CD4-positive, alpha-beta memory T cell (primary cell): ENCODE results near the gene ADGRB3. TPM values are rescaled to one million over a fixed set of nuclear protein-coding genes. Genes with fewer than 3 reads are reported as not detected.

Source experiments
- CTCF ChIA-PET: fragments of 350-600 bp; sonication (Branson Sonifier 250); formaldehyde crosslinking; loops from one replicate; lab custom pipeline; 2021; ENCODE audit warnings: inconsistent platforms; ENCODE audit not compliant: partially characterized antibody; lab: Charles Lee
- POLR2A ChIA-PET: fragments of 350-600 bp; sonication (Branson Sonifier 250); formaldehyde crosslinking; loops from one replicate; lab custom pipeline; 2021; ENCODE audit not compliant: partially characterized antibody; lab: Charles Lee
- DNase-seq, 5 donors: peaks; one replicate each; pipeline versions ENCODE4 v3.0.0 to v3.0.0-alpha.2; 2020 to 2022; ENCODE audit warnings: mixed read lengths in 1 of 5
- H3K27ac ChIP-seq: one replicate; pipeline ENCODE4 v1.7.0; 2013; ENCODE audit warnings: low read depth, low read length
- H3K27me3 ChIP-seq: 2 replicates; pipeline ENCODE4 v1.7.0; 2013; ENCODE audit warnings: mild to moderate bottlenecking, low read length, moderate library complexity; ENCODE audit not compliant: insufficient read depth
- H3K36me3 ChIP-seq: 2 replicates; pipeline ENCODE4 v1.7.0; 2013; ENCODE audit warnings: mild to moderate bottlenecking, low read length, moderate library complexity; ENCODE audit not compliant: insufficient read depth
- H3K4me1 ChIP-seq: 2 replicates; pipeline ENCODE4 v1.7.0; 2013; ENCODE audit warnings: mild to moderate bottlenecking, low read length, moderate library complexity; ENCODE audit not compliant: insufficient read depth
- H3K4me3 ChIP-seq, 2 donors: one replicate each; pipeline ENCODE4 v1.7.0; 2013; ENCODE audit warnings: low read length in 2 of 2, mild to moderate bottlenecking in 1 of 2
- H3K9me3 ChIP-seq, 2 donors: one replicate each; pipeline ENCODE4 v1.7.0; 2013; ENCODE audit warnings: low read length in 2 of 2, control low read depth in 1 of 2; ENCODE audit not compliant: control insufficient read depth in 1 of 2
- H3K27ac Mint-ChIP-seq, 7 donors: one replicate each; pipeline ENCODE4 v1.8.0; 2020 to 2021; ENCODE audit warnings: mixed read lengths in 7 of 7, mild to moderate bottlenecking in 6 of 7, inconsistent platforms in 3 of 7, moderate library complexity in 3 of 7
- H3K27me3 Mint-ChIP-seq, 2 donors: one replicate each; pipeline ENCODE4 v1.8.0; 2020 to 2021; ENCODE audit warnings: mixed read lengths in 2 of 2
- H3K36me3 Mint-ChIP-seq, 2 donors: one replicate each; pipeline ENCODE4 v1.8.0; 2020 to 2021; ENCODE audit warnings: mixed read lengths in 2 of 2, inconsistent platforms in 1 of 2, mild to moderate bottlenecking in 1 of 2
- H3K4me1 Mint-ChIP-seq, 4 donors: one replicate each; pipeline ENCODE4 v1.8.0; 2020 to 2021; ENCODE audit warnings: mixed read lengths in 4 of 4, mild to moderate bottlenecking in 1 of 4
- H3K4me3 Mint-ChIP-seq, 8 donors: one replicate each; pipeline ENCODE4 v1.8.0; 2020 to 2021; ENCODE audit warnings: mixed read lengths in 8 of 8, mild to moderate bottlenecking in 7 of 8, moderate library complexity in 6 of 8, inconsistent platforms in 3 of 8
- H3K9me3 Mint-ChIP-seq, 8 donors: one replicate each; pipeline ENCODE4 v1.8.0; 2020 to 2021; ENCODE audit warnings: mixed read lengths in 8 of 8, mild to moderate bottlenecking in 5 of 8, inconsistent platforms in 3 of 8, moderate library complexity in 1 of 8
- intact Hi-C: fragments of 100-400 bp; cut with micrococcal nuclease; formaldehyde crosslinking; loops from one replicate; pipeline ENCODE4 v1.15.1; 2023
- polyA plus RNA-seq, 2 donors: library from polyadenylated mRNA; unstranded; fragments of 300-500 nt; fragmentation: Illumina TruSeq; gene quantifications; one replicate each; pipeline ENCODE4 v1.2.3, GENCODE V29; 2021
- total RNA-seq, 2 experiments: library from RNA; stranded (reverse); gene quantifications; one replicate each; pipeline ENCODE4 v1.2.3, GENCODE V29; 2021

ADGRB3 gene
- total and polyA plus RNA-seq, 4 experiments from 2014 or later, result not detected

- intact Hi-C loops, result no loop called here
- H3K27me3 Mint-ChIP-seq, result no peaks in the 10 kb centered on the region
- H3K27me3 ChIP-seq, result no peaks in the 10 kb centered on the region
- H3K36me3 ChIP-seq, result no peaks in the 10 kb centered on the region
- no peaks in the 10 kb centered on the region for H3K36me3 Mint-ChIP-seq
- peak overlapping the region in 1 of 7 donors; percentile 11 for H3K27ac Mint-ChIP-seq
- H3K9me3 Mint-ChIP-seq, result peaks cover 0 to 1% (median 0%) of the 10 kb centered on the region in 8 donors
- H3K9me3 ChIP-seq, result no peaks in the 10 kb centered on the region
- POLR2A ChIA-PET, result no interaction called here
- no peaks in the 10 kb centered on the region for H3K4me1 Mint-ChIP-seq
- CTCF ChIA-PET, result no interaction called here
- no peaks in the 10 kb centered on the region for H3K4me1 ChIP-seq
- no peak overlapping the region for H3K4me3 Mint-ChIP-seq
- no peak for DNase-seq
- no peak overlapping the region for H3K27ac ChIP-seq
- no peak overlapping the region for H3K4me3 ChIP-seq
Measured at GRCh38 chr6:68653706-68654089, 18.6 kb downstream of the ADGRB3 start.

GRCh38 chr6:68654134-68654533 is 19.1 kb downstream of the ADGRB3 start:
- H3K4me3 Mint-ChIP-seq, result no peak overlapping the region
- Histone ChIP-seq H3K27me3 (no peaks in the 10 kb centered on the region), H3K9me3 (no peaks in the 10 kb centered on the region), H3K27ac (no peak overlapping the region), H3K36me3 (no peaks in the 10 kb centered on the region), H3K4me3 (no peak overlapping the region), H3K4me1 (no peaks in the 10 kb centered on the region)
- peaks cover 0 to 1% (median 0%) of the 10 kb centered on the region in 8 donors for H3K9me3 Mint-ChIP-seq
- DNase-seq, result no peak
- H3K27ac Mint-ChIP-seq, result no peak overlapping the region
- intact Hi-C loops, result no loop called here
- H3K4me1 Mint-ChIP-seq, result no peaks in the 10 kb centered on the region
- POLR2A ChIA-PET, result no interaction called here
- H3K36me3 Mint-ChIP-seq, result no peaks in the 10 kb centered on the region
- H3K27me3 Mint-ChIP-seq, result no peaks in the 10 kb centered on the region
- CTCF ChIA-PET, result no interaction called here

GRCh38 chr6:68655028-68655427 is 19.9 kb downstream of the ADGRB3 start:
- H3K27ac ChIP-seq, result no peak overlapping the region
- Mint-ChIP-seq H3K4me1 (no peaks in the 10 kb centered on the region), H3K27me3 (no peaks in the 10 kb centered on the region), H3K9me3 (peaks cover 0 to 1% (median 0%) of the 10 kb centered on the region in 8 donors), H3K4me3 (no peak overlapping the region), H3K27ac (no peak overlapping the region), H3K36me3 (no peaks in the 10 kb centered on the region)
- ChIA-PET CTCF (no interaction called here), POLR2A (no interaction called here)
- H3K27me3 ChIP-seq, result no peaks in the 10 kb centered on the region
- no peaks in the 10 kb centered on the region for H3K4me1 ChIP-seq
- H3K4me3 ChIP-seq, result no peak overlapping the region
- intact Hi-C loops, result no loop called here
- H3K36me3 ChIP-seq, result no peaks in the 10 kb centered on the region
- no peak for DNase-seq
- H3K9me3 ChIP-seq, result no peaks in the 10 kb centered on the region

- intact Hi-C loops, result no loop called here
- CTCF ChIA-PET, result no interaction called here
Measured at GRCh38 chr6:68657374-68658139, 22.5 kb downstream of the ADGRB3 start.

GRCh38 chr6:68658338-68658737 is 23.3 kb downstream of the ADGRB3 start:
- peaks cover 0 to 2% of the 10 kb centered on the region in 2 donors for H3K27me3 Mint-ChIP-seq
- POLR2A ChIA-PET, result no interaction called here
- intact Hi-C loops, result no loop called here
- H3K36me3 Mint-ChIP-seq, result no peaks in the 10 kb centered on the region
- H3K27me3 ChIP-seq, result no peaks in the 10 kb centered on the region
- no peaks in the 10 kb centered on the region for H3K9me3 Mint-ChIP-seq
- H3K36me3 ChIP-seq, result no peaks in the 10 kb centered on the region
- H3K4me3 ChIP-seq, result no peak overlapping the region
- H3K4me3 Mint-ChIP-seq, result no peak overlapping the region
- H3K27ac Mint-ChIP-seq, result no peak overlapping the region
- CTCF ChIA-PET, result no interaction called here
- no peaks in the 10 kb centered on the region for H3K9me3 ChIP-seq
- H3K27ac ChIP-seq, result no peak overlapping the region
- no peaks in the 10 kb centered on the region for H3K4me1 Mint-ChIP-seq
- no peak for DNase-seq
- H3K4me1 ChIP-seq, result no peaks in the 10 kb centered on the region

More at GRCh38 chr6:68657374-68658139, 22.5 kb downstream of the ADGRB3 start:
- Histone ChIP-seq H3K4me3 (no peak overlapping the region), H3K36me3 (no peaks in the 10 kb centered on the region), H3K27ac (no peak overlapping the region), H3K9me3 (no peaks in the 10 kb centered on the region), H3K27me3 (no peaks in the 10 kb centered on the region), H3K4me1 (no peaks in the 10 kb centered on the region)
- Mint-ChIP-seq H3K36me3 (no peaks in the 10 kb centered on the region), H3K27ac (no peak overlapping the region), H3K27me3 (peaks cover 0 to 2% of the 10 kb centered on the region in 2 donors), H3K9me3 (no peaks in the 10 kb centered on the region), H3K4me1 (no peaks in the 10 kb centered on the region), H3K4me3 (no peak overlapping the region)
- POLR2A ChIA-PET, result no interaction called here
- no peak for DNase-seq

GRCh38 chr6:68673255-68673654 is 38.2 kb downstream of the ADGRB3 start:
- no peaks in the 10 kb centered on the region for H3K36me3 ChIP-seq
- intact Hi-C loops, result no loop called here
- no peaks in the 10 kb centered on the region for H3K27me3 ChIP-seq
- H3K4me1 ChIP-seq, result no peaks in the 10 kb centered on the region
- DNase-seq, result no peak
- H3K27ac Mint-ChIP-seq, result no peak overlapping the region
- H3K27me3 Mint-ChIP-seq, result no peaks in the 10 kb centered on the region
- H3K9me3 ChIP-seq, result no peaks in the 10 kb centered on the region
- peaks cover 0 to 6% (median 0%) of the 10 kb centered on the region in 8 donors for H3K9me3 Mint-ChIP-seq
- no peak overlapping the region for H3K27ac ChIP-seq
- POLR2A ChIA-PET, result no interaction called here
- H3K4me1 Mint-ChIP-seq, result no peaks in the 10 kb centered on the region
- CTCF ChIA-PET, result no interaction called here
- H3K4me3 ChIP-seq, result no peak overlapping the region
- H3K4me3 Mint-ChIP-seq, result no peak overlapping the region
- H3K36me3 Mint-ChIP-seq, result no peaks in the 10 kb centered on the region

GRCh38 chr6:68675548-68675947 is 40.5 kb downstream of the ADGRB3 start:
- H3K4me3 ChIP-seq, result no peak overlapping the region
- ChIA-PET CTCF (no interaction called here), POLR2A (no interaction called here)
- no peaks in the 10 kb centered on the region for H3K4me1 Mint-ChIP-seq
- no peaks in the 10 kb centered on the region for H3K27me3 Mint-ChIP-seq
- no peak for DNase-seq
- H3K36me3 Mint-ChIP-seq, result no peaks in the 10 kb centered on the region
- no peak overlapping the region for H3K27ac ChIP-seq
- no peaks in the 10 kb centered on the region for H3K36me3 ChIP-seq
- H3K4me3 Mint-ChIP-seq, result no peak overlapping the region
- no peaks in the 10 kb centered on the region for H3K9me3 ChIP-seq
- no peak overlapping the region for H3K27ac Mint-ChIP-seq
- no peaks in the 10 kb centered on the region for H3K4me1 ChIP-seq
- H3K27me3 ChIP-seq, result no peaks in the 10 kb centered on the region
- H3K9me3 Mint-ChIP-seq, result peaks cover 0 to 6% (median 0%) of the 10 kb centered on the region in 8 donors
- intact Hi-C loops, result no loop called here
